Activated CD4-positive, alpha-beta T cell treated with anti-CD3 and anti-CD28 coated beads, Interleukin-2, Interleukin-6, amounts not matched to agents 100 ng/mL and 50 ng/mL, durations not matched to agents 16 hours and 8 hours (primary cell): ENCODE measurements around the gene ADH5.
"Not testable (repeated sequence)": the region's sequence is repeated elsewhere in the genome, so short reads cannot be mapped to it uniquely, and the experiment has no call there.

Source experiments
- DNase-seq: peaks from one replicate; pipeline ENCODE4 v3.0.0-alpha.2; 2020

Gene ADH5

DNA sequence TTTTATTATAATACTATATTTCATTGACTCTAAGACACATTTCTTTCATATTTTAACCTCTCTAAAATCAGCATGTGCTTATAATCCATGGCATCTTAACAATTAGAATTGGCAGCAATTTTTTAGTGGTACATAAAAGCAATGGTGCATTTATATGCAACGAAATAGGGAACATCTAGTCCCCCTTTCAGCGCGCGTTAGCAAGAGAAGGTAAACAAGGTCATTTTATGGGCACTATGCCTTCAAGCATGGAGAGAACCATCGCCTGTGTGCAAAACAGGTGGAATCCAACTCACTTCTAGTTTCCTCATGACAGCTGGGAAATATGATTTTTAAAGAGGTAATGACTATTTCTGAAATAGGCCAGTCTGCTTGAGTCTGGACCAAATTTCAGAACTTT, 6.4 kb downstream of the ADH5 start:
- DNase-seq, result no peak

DNA sequence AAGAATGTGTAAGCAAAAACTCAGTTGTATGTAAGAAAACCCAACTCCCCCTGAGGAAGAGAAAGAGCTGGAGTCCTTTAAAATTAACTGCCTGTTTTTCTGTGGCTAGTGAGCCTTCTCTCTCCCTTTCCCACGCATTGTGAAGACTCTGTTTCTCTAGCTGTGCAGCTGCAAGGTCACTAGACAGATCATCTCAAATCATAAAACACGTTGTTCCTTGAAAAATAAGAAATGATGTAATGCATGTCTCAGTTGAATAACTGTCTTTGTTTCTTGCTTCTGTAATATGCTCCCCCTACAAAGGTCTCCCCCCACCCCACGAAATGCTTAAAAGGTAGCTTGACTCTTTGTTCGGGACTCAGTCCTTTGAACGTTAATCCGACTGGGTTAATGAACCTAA, 7.7 kb downstream of the ADH5 start:
- DNase-seq, result not testable (repeated sequence)

GRCh38 chr4:99079625-99080295, 8.8 kb downstream of the ADH5 start:
- DNase-seq, result no peak

GRCh38 chr4:99078931-99079624, 9.5 kb downstream of the ADH5 start:
- no peak for DNase-seq

DNA sequence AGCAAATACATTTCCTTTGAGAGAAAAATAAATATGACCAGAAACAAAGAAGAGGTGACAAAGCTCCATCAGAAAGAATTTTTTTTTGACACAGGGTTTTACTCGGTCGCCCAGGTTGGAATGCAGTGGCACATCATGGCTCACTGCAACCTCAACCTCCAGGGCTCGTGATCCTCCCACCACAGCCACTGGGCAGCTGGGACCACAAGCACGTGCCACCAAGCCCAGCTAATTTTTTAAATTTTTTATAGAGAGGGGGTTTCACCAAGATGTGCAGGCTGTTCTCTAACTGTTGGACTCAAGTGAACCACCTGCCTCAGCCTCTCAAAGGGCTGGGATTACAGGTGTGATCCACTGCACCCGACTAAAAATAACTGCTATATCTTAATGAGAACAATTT, 10.3 kb downstream of the ADH5 start:
- DNase-seq, result no peak

GRCh38 chr4:99077177-99077576, 11.4 kb downstream of the ADH5 start:
- no peak for DNase-seq

DNA sequence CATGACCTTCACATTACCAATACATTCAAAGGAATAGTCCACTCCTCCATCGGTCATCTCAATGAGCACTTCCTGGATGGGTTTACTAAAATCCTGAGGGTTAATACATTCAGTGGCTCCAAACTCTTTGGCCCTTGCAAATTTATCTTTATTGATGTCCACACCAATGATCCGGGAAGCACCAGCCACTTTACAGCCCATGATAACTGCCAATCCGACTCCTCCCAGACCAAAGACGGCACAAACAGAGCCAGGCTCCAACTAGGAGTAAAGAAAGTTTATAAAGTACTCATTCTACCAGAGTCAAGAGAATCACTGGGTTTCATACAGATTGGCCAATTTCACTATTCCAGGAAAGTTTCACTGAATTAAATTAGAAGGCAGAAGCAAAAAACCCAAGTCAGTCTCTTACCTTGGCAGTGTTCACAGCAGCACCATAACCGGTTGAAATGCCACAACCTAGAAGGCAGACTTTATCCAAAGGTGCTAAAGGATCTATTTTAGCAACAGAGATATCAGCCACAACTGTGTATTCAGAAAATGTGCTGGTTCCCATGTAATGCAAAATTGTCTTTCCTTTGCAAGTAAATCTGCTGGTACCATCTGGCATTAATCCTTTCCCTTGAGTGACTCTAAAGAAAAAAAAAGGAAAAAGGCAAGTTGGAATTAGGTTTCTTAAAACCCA, 12.2 kb downstream of the ADH5 start:
- DNase-seq, result no peak

DNA sequence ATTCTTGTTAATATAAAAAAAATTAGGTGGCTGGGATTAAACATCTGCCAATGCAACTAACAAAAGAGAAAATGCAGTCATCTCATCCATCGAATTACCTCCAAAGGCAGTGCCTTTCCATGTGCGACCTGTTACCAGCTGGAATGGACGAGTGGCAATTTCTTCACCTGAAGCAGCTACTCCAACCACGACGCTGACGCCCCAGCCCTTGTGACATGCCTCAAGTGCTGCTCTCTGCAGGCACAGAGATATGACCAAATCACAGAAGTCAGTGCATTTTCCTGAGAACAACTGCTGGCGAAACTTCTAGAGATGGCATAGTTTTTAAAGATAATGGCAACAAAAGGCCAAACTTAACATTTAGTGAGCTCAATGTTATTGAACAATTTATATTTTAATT, 13.8 kb downstream of the ADH5 start:
- no peak for DNase-seq

DNA sequence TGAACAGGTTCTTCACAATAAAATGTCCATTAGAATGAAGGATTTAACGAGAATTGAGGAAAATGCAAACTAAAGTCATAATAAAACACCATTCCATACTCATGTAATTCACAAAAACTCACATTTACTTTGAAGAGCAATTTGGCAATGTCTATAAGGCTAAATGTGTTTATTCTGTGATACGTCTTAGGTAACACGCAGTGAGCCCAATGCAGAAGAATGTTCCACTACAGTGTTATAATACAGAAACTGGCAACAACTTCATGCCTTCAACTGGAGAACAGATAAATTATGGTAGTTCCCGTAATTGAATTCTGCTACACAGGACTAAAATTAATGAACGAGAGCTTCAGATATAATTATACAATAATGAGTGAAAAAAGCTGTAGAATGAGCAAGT, 17.4 kb downstream of the ADH5 start:
- DNase-seq, result no peak

- DNase-seq, result no peak
These were observed 21.0 kb downstream of the ADH5 start for GRCh38 chr4:99067617-99068016.

DNA sequence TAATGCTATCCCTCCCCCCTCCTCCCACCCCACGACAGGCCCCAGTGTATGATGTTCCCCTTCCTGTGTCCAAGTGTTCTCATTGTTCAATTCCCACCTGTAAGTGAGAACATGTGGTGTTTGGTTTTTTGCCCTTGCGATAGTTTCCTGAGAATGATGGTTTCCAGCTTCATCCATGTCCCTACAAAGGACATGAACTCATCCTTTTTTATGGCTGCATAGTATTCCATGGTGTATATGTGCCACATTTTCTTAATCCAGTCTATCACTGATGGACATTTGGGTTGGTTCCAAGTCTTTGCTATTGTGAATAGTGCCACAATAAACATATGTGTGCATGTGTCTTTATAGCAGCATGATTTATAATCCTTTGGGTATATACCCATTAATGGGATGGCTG, 23.1 kb downstream of the ADH5 start:
- DNase-seq, result not testable (repeated sequence)

- DNase-seq, result no peak
These were observed 26.5 kb downstream of the ADH5 start for GRCh38 chr4:99062120-99062519.

DNA sequence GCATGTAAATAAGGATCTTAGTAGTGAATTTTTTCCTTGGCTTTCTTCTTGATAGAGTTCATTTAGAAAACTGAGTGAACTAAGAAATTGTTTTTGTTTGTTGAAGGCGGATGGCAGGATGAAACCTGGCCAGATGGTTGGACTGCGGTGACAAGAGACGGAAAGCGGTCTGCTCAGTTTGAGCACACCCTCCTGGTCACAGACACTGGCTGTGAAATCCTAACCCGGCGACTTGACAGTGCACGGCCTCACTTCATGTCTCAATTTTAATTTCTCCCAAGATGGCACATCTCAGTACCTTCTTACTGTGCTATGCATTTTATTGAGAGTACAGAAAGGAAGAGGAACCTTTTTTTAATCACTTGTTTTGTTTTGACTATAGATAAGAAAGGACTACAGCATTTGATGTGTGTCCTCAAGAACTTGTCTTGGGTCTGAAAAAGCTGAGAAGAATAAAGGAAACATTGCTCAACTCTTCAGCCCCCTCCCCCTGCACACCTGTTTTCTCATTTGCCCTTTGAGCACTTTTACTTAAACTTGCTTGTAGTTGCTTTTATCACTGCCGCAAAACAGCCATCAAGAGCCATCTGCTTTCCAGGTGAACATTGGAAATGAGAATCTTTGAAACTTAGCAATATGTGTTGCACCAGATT, 27.4 kb downstream of the ADH5 start:
- DNase-seq, result no peak

- no peak for DNase-seq
These were observed 29.0 kb downstream of the ADH5 start for GRCh38 chr4:99059550-99059949.

DNA sequence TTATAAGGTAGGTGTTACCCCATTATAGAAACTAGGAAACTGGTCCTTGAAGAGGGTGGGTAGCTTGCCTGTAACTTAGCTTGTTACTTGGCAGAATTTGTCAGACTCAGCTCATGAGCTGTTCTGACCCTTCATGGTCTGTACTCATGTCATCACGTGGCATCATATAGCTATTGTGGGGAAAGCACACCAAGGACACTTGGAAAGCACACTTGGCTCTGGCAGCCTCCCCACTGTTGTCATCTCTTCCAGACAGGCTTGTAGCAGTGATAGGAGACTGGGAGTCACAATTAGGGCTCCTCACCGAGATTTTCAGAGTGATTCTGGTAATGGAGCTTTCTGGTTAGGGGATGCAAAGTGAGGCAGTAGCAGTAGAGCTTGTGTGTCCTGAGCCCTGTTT, 30.4 kb downstream of the ADH5 start:
- DNase-seq, result no peak

DNA sequence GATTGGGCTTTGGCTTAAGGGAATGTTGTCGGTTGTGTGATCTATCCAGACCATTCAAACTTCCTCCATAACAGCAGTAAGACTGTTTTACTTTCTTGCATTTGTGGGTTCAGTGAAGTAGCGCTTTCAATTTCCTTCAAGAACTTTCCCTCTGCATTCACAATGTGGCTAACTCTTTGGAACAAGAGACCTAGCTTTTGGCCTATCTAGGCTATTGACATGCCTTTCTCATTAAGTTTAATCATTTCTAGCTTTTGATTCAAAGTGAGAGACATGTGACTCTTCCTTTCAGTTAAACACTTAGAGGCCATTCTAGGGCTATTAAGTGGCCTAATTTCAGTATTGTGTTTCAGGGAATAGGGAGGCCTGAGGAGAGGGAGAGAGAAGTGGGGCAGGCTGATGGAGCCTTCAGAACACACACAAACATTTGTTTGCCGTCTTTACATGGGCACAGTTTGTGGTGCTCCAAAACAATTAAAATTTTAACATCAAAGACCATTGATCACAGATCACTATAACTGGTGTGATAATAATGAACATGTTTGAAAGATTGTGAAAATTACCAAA, 34.1 kb downstream of the ADH5 start:
- DNase-seq, result peak; percentile 65

GRCh38 chr4:99052902-99053301, 35.7 kb downstream of the ADH5 start:
- DNase-seq, result peak; percentile 78

DNA sequence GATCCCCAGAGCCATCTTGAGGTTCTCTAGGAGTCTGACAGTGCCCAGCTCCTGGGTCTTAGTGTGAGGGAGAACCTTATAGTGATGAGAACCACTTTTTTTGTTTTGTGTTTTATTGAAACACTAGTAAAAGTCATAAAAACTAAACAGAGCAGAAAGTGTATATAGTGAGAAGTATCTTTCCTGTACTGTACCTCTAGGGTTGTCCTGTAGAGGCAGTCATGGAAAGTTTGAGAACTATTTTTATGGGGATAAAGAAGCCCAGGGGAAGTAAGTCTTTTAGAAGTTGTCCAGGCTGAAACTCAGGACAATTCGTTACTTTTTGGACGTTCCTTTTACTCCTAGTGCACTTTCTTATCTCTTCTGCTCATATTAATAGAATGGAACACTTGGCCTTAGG, 40.9 kb downstream of the ADH5 start:
- DNase-seq, result no peak

- peak; percentile 26 for DNase-seq
These were observed 45.2 kb downstream of the ADH5 start for GRCh38 chr4:99043346-99043745.

GRCh38 chr4:99038213-99038612, 50.4 kb downstream of the ADH5 start:
- no peak for DNase-seq

DNA sequence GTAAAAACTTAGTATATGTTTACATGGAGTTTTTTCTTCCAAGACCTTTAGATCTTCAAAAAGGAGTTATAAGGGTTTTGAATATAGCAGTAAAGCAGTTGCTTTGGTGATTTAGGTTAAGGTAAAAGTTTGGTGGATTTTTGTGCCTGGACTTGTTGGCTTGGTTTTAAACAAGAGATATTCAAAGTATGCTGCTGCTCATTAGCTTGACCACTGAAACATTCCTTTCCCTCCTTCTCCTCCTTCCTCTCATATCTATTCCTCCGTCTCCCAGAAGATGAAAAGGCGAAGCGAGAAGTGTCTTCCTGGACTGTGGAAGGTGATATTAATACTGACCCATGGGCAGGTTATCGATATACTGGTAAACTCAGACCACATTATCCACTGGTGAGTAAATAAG, 54.6 kb downstream of the ADH5 start:
- no peak for DNase-seq

GRCh38 chr4:99029852-99030251, 58.7 kb downstream of the ADH5 start:
- no peak for DNase-seq

GRCh38 chr4:99029018-99029735, 59.4 kb downstream of the ADH5 start:
- no peak for DNase-seq
